Stimulated activated CD4-positive, alpha-beta T cell treated with anti-CD3 and anti-CD28 coated beads, Interleukin-2, amount 100 ng/mL, for 24 hours (primary cell): ENCODE data around the gene OTUD3.
"Not testable (repeated sequence)": the region's sequence is repeated elsewhere in the genome, so short reads cannot be mapped to it uniquely, and the experiment has no call there.

Source experiments
- DNase-seq, 2 donors: peaks; one replicate each; pipeline ENCODE4 v3.0.0-alpha.2; 2020

The OTUD3 gene

GRCh38 chr1:19920132-19920710 lies 38.0 kb downstream of the OTUD3 start:
- no peak for DNase-seq

DNA sequence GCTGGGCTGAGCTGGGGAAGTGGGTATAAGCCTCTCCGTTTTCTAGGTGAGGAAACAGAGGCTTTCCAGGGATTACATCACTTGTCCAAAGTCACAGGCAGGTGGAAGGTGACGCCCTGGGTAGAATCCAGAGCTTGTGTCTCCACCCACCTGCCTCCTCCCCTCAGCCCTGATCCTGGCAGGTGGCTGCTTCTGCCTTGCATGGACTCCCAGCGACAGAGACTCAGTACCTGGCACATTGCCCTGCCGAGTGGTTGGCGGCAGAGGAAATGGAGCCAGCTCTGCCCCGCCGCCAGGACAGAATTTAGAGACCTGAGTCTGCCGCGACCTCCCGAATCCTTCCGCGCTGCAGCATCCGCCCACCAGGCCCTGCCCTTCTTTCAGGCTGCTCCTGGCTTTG lies 39.1 kb downstream of the OTUD3 start:
- no peak for DNase-seq

GRCh38 chr1:19922015-19922688 lies 40.0 kb downstream of the OTUD3 start:
- no peak for DNase-seq

DNA sequence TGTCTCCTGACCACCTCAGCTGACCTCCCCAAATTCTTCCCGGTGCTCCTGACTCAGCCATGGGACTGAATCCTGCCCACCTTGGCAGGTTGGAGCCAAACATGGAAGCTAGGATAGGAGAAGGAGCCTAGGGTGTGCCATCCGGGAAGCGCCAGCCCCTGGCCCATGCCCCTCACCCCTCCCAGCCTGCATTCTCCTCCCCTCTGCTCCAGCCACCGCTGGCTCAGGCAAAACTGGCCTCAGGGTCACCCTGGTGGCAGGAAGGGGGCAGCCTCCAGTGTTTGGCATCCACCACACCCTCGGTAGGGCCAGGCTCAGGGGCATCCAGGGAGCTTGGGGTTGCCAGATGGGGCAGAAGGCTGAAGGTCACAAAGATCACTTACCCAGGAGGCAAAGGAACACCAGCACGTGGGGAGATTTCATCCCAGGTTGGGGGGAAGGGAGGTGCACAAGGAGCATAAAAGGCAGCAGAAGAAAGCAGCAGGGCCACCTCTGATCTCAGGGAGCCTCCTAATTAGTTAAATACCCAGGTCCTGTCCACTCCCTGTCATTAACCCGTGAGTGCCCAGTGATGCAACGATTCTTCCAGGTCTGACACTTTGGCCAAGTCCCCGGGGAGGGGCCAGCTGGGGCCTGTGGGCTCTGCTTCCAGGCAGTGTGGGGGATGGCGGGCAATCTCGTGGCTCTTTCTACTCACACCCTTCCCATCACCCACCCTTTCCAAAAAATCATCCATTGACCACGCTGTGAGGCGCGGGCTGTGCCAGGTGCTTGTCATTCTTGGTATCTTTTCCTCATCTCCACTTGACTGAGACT lies 41.1 kb downstream of the OTUD3 start, which contains the start of gene PLA2G2E:
Gene PLA2G2E (minus strand): TSS at position 481 of the 816 bp plus-strand sequence. CDS start 58 bp downstream, at position 423.
- no peak for DNase-seq

- no peak for DNase-seq
Measured at GRCh38 chr1:19923953-19924346, 41.8 kb downstream of the OTUD3 start.

GRCh38 chr1:19925342-19926070 lies 43.3 kb downstream of the OTUD3 start:
- DNase-seq: no peak

DNA sequence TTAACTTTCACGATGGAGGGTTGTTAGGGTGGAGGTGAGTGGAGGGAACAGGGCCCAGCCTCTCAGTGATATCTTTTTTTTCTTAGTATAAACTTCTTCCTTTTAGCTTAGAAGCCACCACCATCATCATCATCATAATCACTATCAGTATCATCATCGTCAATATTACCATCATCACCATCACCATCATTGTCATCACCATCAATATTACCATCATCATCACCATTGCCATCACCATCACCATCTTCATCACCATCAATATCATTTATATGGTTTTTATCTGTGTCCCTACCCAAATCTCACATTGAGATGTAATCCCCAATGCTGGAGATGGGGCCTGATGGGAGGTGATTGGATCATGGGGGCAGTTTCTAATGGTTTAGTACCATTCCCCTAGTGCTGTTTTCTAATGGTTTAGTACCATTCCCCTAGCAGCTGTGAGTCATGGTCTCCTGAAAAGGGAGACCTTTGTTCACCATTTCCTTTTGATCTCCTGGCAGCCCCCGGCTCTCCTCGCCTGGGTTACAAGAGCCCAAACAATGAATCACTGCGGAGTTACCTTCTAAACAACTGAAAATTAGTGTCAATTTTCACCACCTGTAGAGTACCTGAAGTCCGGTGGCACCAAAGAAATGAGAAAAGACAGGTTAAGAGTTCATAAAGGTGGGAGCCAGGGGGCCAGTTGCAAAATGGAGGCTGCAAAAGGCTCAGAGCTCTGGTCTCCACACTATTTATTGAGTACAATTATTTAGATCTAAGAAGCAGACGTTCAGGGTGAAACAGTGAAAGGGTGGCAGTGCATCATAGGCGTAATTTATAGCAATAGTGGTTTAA lies 44.3 kb downstream of the OTUD3 start:
- no peak for DNase-seq

DNA sequence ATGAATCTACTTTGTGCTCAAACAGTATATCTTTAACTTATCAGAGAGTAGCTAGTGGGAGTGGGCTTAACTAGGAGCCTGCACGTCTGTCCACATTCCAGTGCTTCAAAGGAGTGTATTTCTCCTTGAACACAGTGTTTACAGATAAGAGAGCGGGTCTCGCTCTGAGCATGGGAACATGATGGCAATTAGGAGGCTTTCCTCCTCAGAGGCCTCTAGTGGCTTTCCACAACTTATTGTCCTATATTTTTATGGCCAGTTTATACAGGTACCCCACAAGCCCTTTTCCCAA lies 44.9 kb downstream of the OTUD3 start:
- DNase-seq: not testable (repeated sequence)

- no peak for DNase-seq
Measured at GRCh38 chr1:19932866-19933265, 50.7 kb downstream of the OTUD3 start.

- DNase-seq: no peak
Measured at GRCh38 chr1:19934336-19934735, 52.1 kb downstream of the OTUD3 start.

DNA sequence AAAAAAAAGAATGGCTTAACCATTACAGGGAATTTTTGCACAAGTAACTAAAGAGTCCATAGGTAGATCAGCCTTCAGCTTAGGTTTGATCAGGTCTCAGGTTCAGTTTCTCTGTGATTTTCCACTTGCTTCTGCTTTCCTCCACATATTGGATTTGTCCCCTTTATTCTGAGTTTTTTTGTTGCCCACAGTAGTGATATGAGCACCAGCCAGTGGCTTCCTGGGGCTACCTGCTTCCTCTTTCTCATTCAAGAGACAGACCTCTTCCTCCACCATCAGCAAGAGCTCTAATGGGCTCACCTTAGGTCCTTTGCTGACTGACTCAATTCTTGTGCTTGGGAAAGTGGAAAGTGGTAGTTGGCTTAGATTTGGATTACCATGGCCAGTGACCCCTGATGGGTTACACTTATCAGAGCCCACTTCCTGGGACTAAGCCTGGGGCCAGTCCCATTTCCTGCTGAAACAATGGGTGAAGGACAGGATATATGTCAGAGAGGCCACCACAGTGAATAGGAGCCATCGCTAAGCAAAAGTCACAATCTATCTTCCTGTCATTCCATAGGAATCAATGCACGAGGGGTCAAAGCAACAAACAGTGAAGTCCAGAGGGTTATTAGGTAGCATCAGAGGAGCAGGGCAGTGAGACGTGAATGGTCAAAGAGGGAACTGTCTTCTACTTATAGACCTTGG lies 54.0 kb downstream of the OTUD3 start:
- DNase-seq: no peak

GRCh38 chr1:19938472-19938871 lies 56.3 kb downstream of the OTUD3 start:
- no peak for DNase-seq

GRCh38 chr1:19940486-19941205 lies 58.5 kb downstream of the OTUD3 start:
- DNase-seq: no peak

DNA sequence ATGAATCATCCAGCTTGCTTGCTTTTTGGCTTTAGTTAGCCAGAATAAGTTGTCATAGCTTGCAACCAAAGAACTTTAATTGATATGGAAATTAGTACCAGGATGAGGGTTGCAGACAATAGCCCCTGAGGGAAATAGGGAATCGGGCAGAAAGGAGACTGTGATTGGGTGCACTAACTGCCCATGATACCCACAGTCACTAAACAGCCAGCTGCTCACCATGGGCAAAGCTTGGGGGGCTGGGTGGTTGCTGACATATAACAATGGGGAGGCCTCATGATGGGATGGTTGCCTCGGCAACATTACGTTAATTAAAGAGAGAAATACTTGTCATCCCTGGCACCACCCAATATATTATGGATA lies 59.0 kb downstream of the OTUD3 start:
- no peak for DNase-seq

GRCh38 chr1:19942088-19942487 lies 59.9 kb downstream of the OTUD3 start:
- DNase-seq: no peak

- DNase-seq: no peak
Measured at GRCh38 chr1:19942657-19943056, 60.5 kb downstream of the OTUD3 start.

GRCh38 chr1:19945914-19946313 lies 63.7 kb downstream of the OTUD3 start:
- DNase-seq: no peak

DNA sequence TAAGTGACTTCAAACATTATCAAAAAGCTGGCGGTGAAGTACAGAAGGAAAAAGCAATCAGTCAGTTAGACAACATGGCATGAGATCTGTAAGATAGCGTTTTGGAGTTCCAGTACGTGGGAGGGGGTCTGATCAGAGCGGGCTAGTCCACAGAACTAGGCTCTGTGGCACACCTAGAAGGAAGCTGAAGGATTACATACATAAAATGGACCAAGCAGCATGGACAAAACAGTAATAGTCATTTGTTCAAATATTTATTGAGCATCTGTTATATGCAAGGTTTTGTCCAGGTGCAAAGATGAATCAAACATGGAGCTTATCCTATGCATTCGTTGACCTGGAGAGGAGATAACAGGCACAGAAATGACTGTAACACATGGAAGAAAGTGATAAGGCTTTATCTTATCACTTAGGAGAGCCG lies 64.1 kb downstream of the OTUD3 start:
- no peak for DNase-seq

GRCh38 chr1:19946971-19947370 lies 64.8 kb downstream of the OTUD3 start:
- DNase-seq: no peak

DNA sequence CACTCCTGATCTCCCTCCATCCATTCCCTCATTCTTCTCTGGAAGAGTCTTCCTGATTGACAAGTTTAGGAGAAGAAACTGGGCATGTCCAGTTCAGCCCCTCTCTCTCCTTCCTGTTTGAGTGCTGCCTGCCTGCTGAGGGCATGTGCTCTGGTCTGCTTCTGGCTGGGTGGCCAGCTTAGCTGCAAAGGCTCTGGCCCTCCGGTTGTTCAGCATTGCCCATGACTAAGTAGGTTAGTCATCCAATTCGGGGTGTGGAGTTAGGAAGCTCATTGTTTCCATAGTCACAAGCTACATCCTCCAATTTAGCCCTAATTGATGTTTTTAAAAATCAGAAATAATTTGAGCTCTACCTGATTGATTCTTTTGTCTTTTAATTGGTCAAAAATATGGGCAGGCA lies 66.8 kb downstream of the OTUD3 start:
- DNase-seq: no peak

- DNase-seq: no peak
Measured at GRCh38 chr1:19954059-19954458, 71.9 kb downstream of the OTUD3 start.
